PC-9 (cell line): Measurements from ENCODE around the gene DUSP2. TPM values are rescaled to one million over a fixed set of nuclear protein-coding genes. Genes with fewer than 3 reads are reported as not detected.
A peak's percentile ranks its signal among the peaks of the same experiment; 100 is the strongest.

Experiments used
- Bru-seq: library from RNA; stranded (reverse); fragments of 400-500 nt; gene quantifications from one replicate; lab custom pipeline; 2021; lab: Mats Ljungman, UMichigan
- BruChase-seq, 2 experiments: library from RNA; stranded (reverse); fragments of 400-500 nt; gene quantifications; one replicate each; lab custom pipeline; 2021; lab: Mats Ljungman, UMichigan
- BruUV-seq: library from RNA; stranded (reverse); fragments of 400-500 nt; replicated peaks from 2 replicates; lab custom pipeline; 2021; lab: Mats Ljungman, UMichigan
- CTCF ChIA-PET: fragments of 300-600 bp; sonication (Branson Sonifier 250); formaldehyde crosslinking; loops from one replicate; lab custom pipeline; 2022; ENCODE audit warnings: antibody characterized with exemption; lab: Charles Lee
- POLR2A ChIA-PET: fragments of 300-600 bp; sonication (Branson Sonifier 250); formaldehyde crosslinking; loops from one replicate; lab custom pipeline; 2022; ENCODE audit warnings: antibody characterized with exemption; ENCODE audit not compliant: unreplicated experiment; lab: Charles Lee
- DNase-seq, 2 experiments: peaks; one replicate each; pipeline versions ENCODE4 v3.0.0 to v3.0.0-alpha.2; 2015 to 2022; ENCODE audit warnings: mixed read lengths in 1 of 2
- H2AFZ ChIP-seq: fragments of 200-600 bp; sonication (generic); 2 replicates; pipeline ENCODE4 v1.8.1; 2017; ENCODE audit warnings: antibody characterized with exemption
- H3F3A ChIP-seq: fragments of 200-600 bp; sonication (generic); 2 replicates; pipeline ENCODE4 v1.8.1; 2017; ENCODE audit warnings: antibody characterized with exemption, mild to moderate bottlenecking, low read depth; ENCODE audit not compliant: insufficient read depth
- H3K27ac ChIP-seq: fragments of 200-600 bp; sonication (generic); 2 replicates; pipeline ENCODE4 v1.6.1; 2016; ENCODE audit warnings: mixed run types
- H3K27me3 ChIP-seq: fragments of 200-600 bp; sonication (generic); 2 replicates; pipeline ENCODE4 v1.6.1; 2016; ENCODE audit warnings: low read depth, mixed run types; ENCODE audit not compliant: insufficient read depth
- H3K36me3 ChIP-seq: fragments of 200-600 bp; sonication (generic); 2 replicates; pipeline ENCODE4 v1.6.1; 2016; ENCODE audit warnings: low read depth, mixed run types
- H3K4me1 ChIP-seq: fragments of 200-600 bp; sonication (generic); replicated peaks from 2 replicates; pipeline ENCODE4 v1.6.1; 2016; ENCODE audit warnings: mixed run types; ENCODE audit not compliant: insufficient read depth
- H3K4me2 ChIP-seq: fragments of 200-600 bp; sonication (generic); 2 replicates; pipeline ENCODE4 v1.6.1; 2017; ENCODE audit warnings: mixed run types
- H3K4me3 ChIP-seq: fragments of 200-600 bp; sonication (generic); 2 replicates; pipeline ENCODE4 v1.6.1; 2016; ENCODE audit warnings: mixed run types
- H3K79me2 ChIP-seq: fragments of 200-600 bp; sonication (generic); 2 replicates; pipeline ENCODE4 v1.6.1; 2017; ENCODE audit warnings: low read depth, mixed run types
- H3K9me2 ChIP-seq: fragments of 200-600 bp; sonication (generic); 2 replicates; pipeline ENCODE4 v1.8.1; 2017; ENCODE audit warnings: mild to moderate bottlenecking; ENCODE audit not compliant: insufficient read depth
- H3K9me3 ChIP-seq: fragments of 200-600 bp; sonication (generic); 2 replicates; pipeline ENCODE4 v1.8.1; 2016; ENCODE audit warnings: low read depth; ENCODE audit not compliant: insufficient read depth
- H4K20me1 ChIP-seq: fragments of 200-600 bp; sonication (generic); 2 replicates; pipeline ENCODE4 v1.8.1; 2017; ENCODE audit not compliant: insufficient read depth
- CTCF ChIP-seq: fragments of 200-600 bp; sonication (generic); conservative IDR thresholded peaks from 2 replicates; pipeline ENCODE4 v1.6.1; 2017; ENCODE audit warnings: mixed run types, antibody characterized with exemption, mild to moderate bottlenecking, moderate library complexity
- EZH2 ChIP-seq: fragments of 200-600 bp; sonication (generic); IDR thresholded peaks from 2 replicates; pipeline ENCODE4 v1.8.0; 2017; ENCODE audit warnings: antibody characterized with exemption, low read depth
- intact Hi-C: fragments of 100-400 bp; cut with micrococcal nuclease; formaldehyde crosslinking; loops from one replicate; pipeline ENCODE4 v1.10.0; 2022; ENCODE audit not compliant: unreplicated experiment
- long read RNA-seq: library from polyadenylated mRNA; stranded (forward); transcript quantifications from one replicate; pipeline ENCODE4 v2.0.0, GENCODE V29; 2022
- total RNA-seq: library from RNA; stranded (reverse); gene quantifications from 2 replicates; pipeline ENCODE4 v1.2.3, GENCODE V29; 2021

The DUSP2 gene
- total RNA-seq (4.0 and 5.2 TPM in 2 replicates), Bru-seq, nascent RNA (percentile 60 among the genes with signal in this experiment), BruChase-seq, experiment 1, labeled RNA remaining after a 2-hour chase (percentile 55 among the genes with signal in this experiment), BruChase-seq, experiment 2, labeled RNA remaining after a 6-hour chase (percentile 53 among the genes with signal in this experiment)
- long read RNA-seq, partial matches to known transcripts, result 0 of 1 reads
- long read RNA-seq, other reads (novel, unspliced or antisense), result 0 of 1 reads

- ChIA-PET CTCF (no interaction called here), POLR2A (no interaction called here)
- H3K4me3 ChIP-seq, result peak within 1 kb of the TSS; percentile 73
- no peaks in the 10 kb centered on the region; the same call in 1 of the 2 replicates for H3K36me3 ChIP-seq
- peaks cover 13% of the 10 kb centered on the region for H3K4me1 ChIP-seq
- peaks cover 20% of the 10 kb centered on the region; the same call in 1 of the 2 replicates for H3F3A ChIP-seq
- no peaks in the 10 kb centered on the region for H4K20me1 ChIP-seq
- no TSS peak for BruUV-seq
- peaks cover 12% of the 10 kb centered on the region; the same call in 1 of the 2 replicates for H3K79me2 ChIP-seq
- intact Hi-C loops, result loop anchor here (2.0 kb wide), 1 partner anchor 64 kb away; the partner anchor contains the start of gene STARD7
- H3K27ac ChIP-seq, result no peak within 1 kb of the TSS
- TF ChIP-seq CTCF, result no peak; the same call in 1 of the 2 replicates
- no peak for TF ChIP-seq EZH2
- peak within 1 kb of the TSS; percentile 88 for H2AFZ ChIP-seq
- H3K4me2 ChIP-seq, result peak within 1 kb of the TSS; percentile 92
- H3K9me3 ChIP-seq, result no peaks in the 10 kb centered on the region
- H3K27me3 ChIP-seq, result no peaks in the 10 kb centered on the region
- H3K9me2 ChIP-seq, result no peaks in the 10 kb centered on the region
- peak; percentile 57 to 82 for DNase-seq
These were observed at the start of gene DUSP2 for GRCh38 chr2:96145036-96145847. Gene DUSP2 (minus strand): TSS chr2:96145440. CDS start chr2:96145354, 86 bp downstream.

GRCh38 chr2:96191937-96192670 lies 46.9 kb upstream of the DUSP2 start:
- H2AFZ ChIP-seq, result no peak overlapping the region
- H3K9me2 ChIP-seq, result no peaks in the 10 kb centered on the region
- no peak overlapping the region for H3K27ac ChIP-seq
- DNase-seq, result no peak
- intact Hi-C loops, result loop anchor here (5.0 kb wide), 1 partner anchor 365 kb away; no protein-coding TSS in a partner anchor
- H4K20me1 ChIP-seq, result peaks cover 63% of the 10 kb centered on the region
- ChIA-PET POLR2A (no interaction called here), CTCF (no interaction called here)
- H3K36me3 ChIP-seq, result peaks cover 56% of the 10 kb centered on the region
- H3K27me3 ChIP-seq, result no peaks in the 10 kb centered on the region
- H3K4me2 ChIP-seq, result no peak overlapping the region
- BruUV-seq, result TSS peak; percentile 3
- H3K79me2 ChIP-seq, result peaks cover 42% of the 10 kb centered on the region
- no peaks in the 10 kb centered on the region for H3K4me1 ChIP-seq
- TF ChIP-seq EZH2 (no peak), CTCF (no peak)
- H3K4me3 ChIP-seq, result no peak overlapping the region
- H3K9me3 ChIP-seq, result no peaks in the 10 kb centered on the region
- H3F3A ChIP-seq, result peaks cover 14% of the 10 kb centered on the region
